HepG2 (cell line): ENCODE results near the gene CNPY1. TPM values are rescaled to one million over a fixed set of nuclear protein-coding genes. Genes with fewer than 3 reads are reported as not detected.

Experiments
- ATAC-seq: fragments of 200-7000 bp; cut with Tn5 transposase; 3 replicates; pipeline ENCODE4 v1.9.1; 2020; ENCODE audit warnings: mild to moderate bottlenecking, moderate library complexity
- BruUV-seq: library from RNA; stranded (reverse); fragments of 400-500 nt; replicated peaks from 2 replicates; lab custom pipeline; 2021; lab: Mats Ljungman, UMichigan
- CTCF ChIA-PET: fragments of 300-600 bp; formaldehyde crosslinking; extraction: SDS; loops from one replicate; lab custom pipeline; 2021; ENCODE audit warnings: low total read pairs, inconsistent platforms, low intra/inter-chr PET ratio; lab: Yijun Ruan, JAX
- POLR2A ChIA-PET: fragments of 350-600 bp; sonication (Branson Sonifier 250); formaldehyde crosslinking; loops from one replicate; lab custom pipeline; 2020; ENCODE audit warnings: antibody characterized with exemption, inconsistent platforms; lab: Yijun Ruan, JAX
- DNase-seq: peaks from one replicate; pipeline ENCODE4 v3.0.0-alpha.2; 2015; ENCODE audit warnings: low spot score
- FAIRE-seq: peaks from 3 replicates; lab custom pipeline; 2011; peaks lifted over from hg19 to GRCh38; lab: Jason Lieb, UNC
- H2AFZ ChIP-seq: one replicate; pipeline ENCODE4 v1.6.1; 2011; ENCODE audit warnings: low read length, inconsistent platforms
- H3K27ac ChIP-seq: fragments of 300-600 bp; 3 replicates; pipeline ENCODE4 v1.8.0; 2011; ENCODE audit warnings: mixed run types, mild to moderate bottlenecking, mixed read lengths, low read length, inconsistent platforms; ENCODE audit not compliant: insufficient read depth; ENCODE audit errors: extremely low read length
- H3K27me3 ChIP-seq, 2 experiments: fragments of 200-600 bp in 1 of 2; 2 replicates in 1 of 2; 3 replicates in 1 of 2; pipeline versions ENCODE4 v1.6.0 to v1.8.0; 2011; ENCODE audit warnings: low read length in 2 of 2, mild to moderate bottlenecking in 2 of 2, moderate library complexity in 2 of 2, inconsistent platforms in 1 of 2; ENCODE audit not compliant: insufficient read depth in 2 of 2, control insufficient read depth in 1 of 2
- H3K36me3 ChIP-seq, 2 experiments: fragments of 200-600 bp in 1 of 2; replicated peaks in 1 of 2; 2 replicates in 1 of 2; 3 replicates in 1 of 2; pipeline versions ENCODE4 v1.5.1 to v1.8.0; 2011; ENCODE audit warnings: low read length in 2 of 2, inconsistent platforms in 1 of 2; ENCODE audit not compliant: insufficient read depth in 2 of 2, control insufficient read depth in 1 of 2
- H3K4me1 ChIP-seq: 2 replicates; pipeline ENCODE4 v1.5.1; 2012; ENCODE audit warnings: low read length, inconsistent platforms; ENCODE audit not compliant: insufficient read depth
- H3K4me2 ChIP-seq: 2 replicates; pipeline ENCODE4 v1.6.0; 2011; ENCODE audit warnings: low read depth, low read length, inconsistent platforms
- H3K4me3 ChIP-seq, 3 experiments: fragments of 200-600 bp in 1 of 3; sonication (generic), shearing (Covaris generic) in 1 of 3; replicated peaks in 1 of 3; 2 replicates each; pipeline ENCODE4 v1.5.1; 2011 to 2016; ENCODE audit warnings: low read length in 3 of 3, inconsistent platforms in 2 of 3, low read depth in 2 of 3, mild to moderate bottlenecking in 2 of 3, control low read depth in 1 of 3, mixed read lengths in 1 of 3; ENCODE audit not compliant: insufficient read depth in 1 of 3
- H3K79me2 ChIP-seq: one replicate; pipeline ENCODE4 v1.6.1; 2011; ENCODE audit warnings: low read length, inconsistent platforms; ENCODE audit not compliant: insufficient read depth
- H3K9ac ChIP-seq: 2 replicates; pipeline ENCODE4 v1.6.0; 2011; ENCODE audit warnings: mild to moderate bottlenecking, low read depth, low read length, inconsistent platforms; ENCODE audit not compliant: insufficient read depth
- H3K9me3 ChIP-seq: 2 replicates; pipeline ENCODE4 v1.5.1; 2012; ENCODE audit warnings: mild to moderate bottlenecking, low read length
- H4K20me1 ChIP-seq: 2 replicates; pipeline ENCODE4 v1.6.0; 2011; ENCODE audit warnings: inconsistent platforms, mild to moderate bottlenecking, low read length, moderate library complexity; ENCODE audit not compliant: insufficient read depth
- ARID3A ChIP-seq: IDR thresholded peaks from 2 replicates; pipeline ENCODE4 v1.6.1; 2012; ENCODE audit warnings: low read depth, low read length, improper control_type of control experiment
- IRX3 ChIP-seq: sonication (generic); formaldehyde crosslinking; IDR thresholded peaks from 2 replicates; pipeline ENCODE4 v1.8.1; 2023; ENCODE audit warnings: mild to moderate bottlenecking, low read depth, missing genetic modification reagents, borderline replicate concordance
- MLX ChIP-seq: IDR thresholded peaks from 2 replicates; pipeline ENCODE4 v1.6.1; 2016
- NFE2 ChIP-seq: sonication (generic); formaldehyde crosslinking; IDR thresholded peaks from 2 replicates; pipeline ENCODE4 v1.4.0; 2020; ENCODE audit warnings: missing genetic modification reagents
- NFE2L2 ChIP-seq: fragments of 150-350 bp; IDR thresholded peaks from 2 replicates; pipeline ENCODE4 v1.6.1; 2014; ENCODE audit warnings: low read length
- NR3C1 ChIP-seq: sonication (generic); formaldehyde crosslinking; IDR thresholded peaks from 2 replicates; pipeline ENCODE4 v1.4.0; 2020; ENCODE audit warnings: missing genetic modification reagents
- PHB2 ChIP-seq: fragments of 450-650 bp; IDR thresholded peaks from 2 replicates; pipeline ENCODE4 v1.6.1; 2018; ENCODE audit not compliant: partially characterized antibody
- SNAPC5 ChIP-seq: sonication (generic); formaldehyde crosslinking; IDR thresholded peaks from 2 replicates; pipeline ENCODE4 v1.8.1; 2023; ENCODE audit warnings: mild to moderate bottlenecking, missing genetic modification reagents, borderline replicate concordance
- TERF1 ChIP-seq: sonication (generic); formaldehyde crosslinking; IDR thresholded peaks from 2 replicates; pipeline ENCODE4 v1.8.0; 2022; ENCODE audit warnings: mild to moderate bottlenecking, missing genetic modification reagents, moderate library complexity
- ZNF549 ChIP-seq: sonication (generic); formaldehyde crosslinking; IDR thresholded peaks from 2 replicates; pipeline ENCODE4 v1.5.0; 2020; ENCODE audit warnings: missing genetic modification reagents
- ZNF616 ChIP-seq: sonication (generic); formaldehyde crosslinking; IDR thresholded peaks from 2 replicates; pipeline ENCODE4 v1.5.0; 2020; ENCODE audit warnings: low read depth, mild to moderate bottlenecking, missing genetic modification reagents
- ZNF691 ChIP-seq: sonication (generic); formaldehyde crosslinking; IDR thresholded peaks from 2 replicates; pipeline ENCODE4 v1.4.0; 2020; ENCODE audit warnings: missing genetic modification reagents, low read depth, mild to moderate bottlenecking, borderline replicate concordance
- ZNF768 ChIP-seq: sonication (generic); formaldehyde crosslinking; IDR thresholded peaks from 2 replicates; pipeline ENCODE4 v1.4.0; 2020; ENCODE audit warnings: missing genetic modification reagents
- ZNF841 ChIP-seq: sonication (generic); formaldehyde crosslinking; IDR thresholded peaks from 2 replicates; pipeline ENCODE4 v1.8.1; 2023; ENCODE audit warnings: missing genetic modification reagents, borderline replicate concordance
- WGBS: methylation state at CpG from one replicate; pipeline ENCODE4 v1.1.6; 2017; ENCODE audit warnings: low lambda C conversion rate; 5-methylcytosine and 5-hydroxymethylcytosine counted together
- in situ Hi-C: cut with HindIII; loops from 2 replicates; pipeline ENCODE4 v1.10.0; 2017; ENCODE audit warnings: low pct_unique_long_range_greater_than_20kb; ENCODE audit not compliant: extremely low pct_ligation_motif_present
- intact Hi-C: fragments of 100-400 bp; cut with micrococcal nuclease; formaldehyde crosslinking; loops from one replicate; pipeline ENCODE4 v1.10.0; 2022; ENCODE audit not compliant: unreplicated experiment
- polyA plus RNA-seq, 8 experiments: library from polyadenylated mRNA; depleted of rRNA in 3 of 8; stranded (reverse) in 7 of 8; unstranded in 1 of 8; fragments of >200 nt; fragmentation: Illumina TruSeq in 4 of 8; extraction: Trizol in 4 of 8; gene quantifications; 2 replicates each; pipeline versions ENCODE4 v1.2.1 to v1.2.3, GENCODE V29; 2011 to 2016; ENCODE audit warnings: low read depth in 4 of 8, missing spikeins in 1 of 8, mixed read lengths in 1 of 8; ENCODE audit not compliant: insufficient read depth in 1 of 8
- total RNA-seq, 5 experiments: library from RNA; depleted of rRNA; stranded (reverse); fragments of >200 nt; fragmentation: Illumina TruSeq; extraction: Trizol; gene quantifications; 2 replicates each; pipeline ENCODE4 v1.2.3, GENCODE V29; 2016; ENCODE audit warnings: low read depth in 1 of 5

The CNPY1 gene
- total and polyA plus RNA-seq, 2 of the 13 experiments (the other 11 are each of a cell fraction or from before 2014, with no cell fraction given), result not detected

GRCh38 chr7:155566011-155566836 lies 19.9 kb upstream of the CNPY1 start:
- no peak overlapping the region for H2AFZ ChIP-seq
- no peak for DNase-seq
- no peaks in the 10 kb centered on the region for H3K9me3 ChIP-seq
- no peak for FAIRE-seq
- no peak for ATAC-seq
- intact Hi-C loops, result no loop called here
- peaks cover 16% of the 10 kb centered on the region for H3K4me1 ChIP-seq
- no peak overlapping the region for H3K4me2 ChIP-seq
- H3K4me3 ChIP-seq, result no peak overlapping the region
- H3K27ac ChIP-seq, result no peak overlapping the region
- in situ Hi-C loops, result no loop called here
- WGBS, result 59% methylated on average over 13 of the region's 31 CpGs
- POLR2A ChIA-PET, result no interaction called here
- H3K27me3 ChIP-seq, result peaks cover 1 to 49% of the 10 kb centered on the region in 2 experiments; a peak in 4 of 5 replicates
- CTCF ChIA-PET, result no interaction called here
- H4K20me1 ChIP-seq, result no peaks in the 10 kb centered on the region
- H3K9ac ChIP-seq, result no peak overlapping the region
- H3K36me3 ChIP-seq, result no peaks in the 10 kb centered on the region
- TF ChIP-seq ZNF616 (CRISPR knock-in tag), result no peak
- no peak for TF ChIP-seq NR3C1
- no peak for TF ChIP-seq MLX
- TF ChIP-seq PHB2, result no peak
- TF ChIP-seq NFE2, result no peak
- no peak for TF ChIP-seq ZNF768 (CRISPR knock-in tag)
- TF ChIP-seq ZNF841 (CRISPR knock-in tag), result no peak
- TF ChIP-seq, all 625 proteins: peak for 0
- no peaks in the 10 kb centered on the region for H3K79me2 ChIP-seq
- no TSS peak for BruUV-seq

- Histone ChIP-seq H3K4me2 (no peak overlapping the region), H3K27ac (no peak overlapping the region), H3K79me2 (no peaks in the 10 kb centered on the region), H3K27me3 (peaks cover 1 to 56% of the 10 kb centered on the region in 2 experiments; a peak in 4 of 5 replicates), H3K9ac (no peak overlapping the region), H2AFZ (no peak overlapping the region), H3K9me3 (no peaks in the 10 kb centered on the region), H3K4me1 (peaks cover 16% of the 10 kb centered on the region), H4K20me1 (no peaks in the 10 kb centered on the region), H3K36me3 (no peaks in the 10 kb centered on the region), H3K4me3 (no peak overlapping the region)
- no TSS peak for BruUV-seq
- DNase-seq (no peak), ATAC-seq (no peak), FAIRE-seq (no peak)
- ChIA-PET CTCF (no interaction called here), POLR2A (no interaction called here)
- in situ Hi-C loops, result no loop called here
- WGBS, result 83% methylated on average over 7 of the region's 10 CpGs
- intact Hi-C loops, result no loop called here
- TF ChIP-seq ARID3A (no peak), ZNF549 (no peak), ZNF691 (CRISPR knock-in tag) (no peak), NFE2L2 (no peak), TERF1 (CRISPR knock-in tag) (no peak), IRX3 (CRISPR knock-in tag) (no peak), SNAPC5 (CRISPR knock-in tag) (no peak)
Measured at GRCh38 chr7:155565596-155565995, 19.2 kb upstream of the CNPY1 start.
